Stimulated activated effector memory CD8-positive, alpha-beta T cell treated with anti-CD3 and anti-CD28 coated beads, Interleukin-12 subunit alpha, Interleukin-12 subunit beta, amount 100 ng/mL, for 72 hours (primary cell): ENCODE results near the gene ULBP3.
A peak's percentile ranks its signal among the peaks of the same experiment; 100 is the strongest.
"Not testable (repeated sequence)": the region's sequence is repeated elsewhere in the genome, so short reads cannot be mapped to it uniquely, and the experiment has no call there.

Source experiments
- ATAC-seq: fragments of 150-1000 bp; cut with Tn5 transposase; 2 replicates; pipeline ENCODE4 v1.10.0; 2021
- DNase-seq, 2 donors: peaks; one replicate each; pipeline ENCODE4 v3.0.0; 2021 to 2022; ENCODE audit warnings: low spot score in 2 of 2
- H3K27ac Mint-ChIP-seq: one replicate; pipeline ENCODE4 v1.8.0; 2022; ENCODE audit warnings: mild to moderate bottlenecking, mixed read lengths
- H3K36me3 Mint-ChIP-seq: one replicate; pipeline ENCODE4 v1.8.0; 2022; ENCODE audit warnings: mild to moderate bottlenecking, mixed read lengths
- H3K4me1 Mint-ChIP-seq: one replicate; pipeline ENCODE4 v1.8.0; 2022; ENCODE audit warnings: mixed read lengths
- H3K4me3 Mint-ChIP-seq: one replicate; pipeline ENCODE4 v1.8.0; 2022; ENCODE audit warnings: mild to moderate bottlenecking, mixed read lengths
- H3K9me3 Mint-ChIP-seq: one replicate; pipeline ENCODE4 v1.8.0; 2022; ENCODE audit warnings: mixed read lengths

Gene ULBP3

DNA sequence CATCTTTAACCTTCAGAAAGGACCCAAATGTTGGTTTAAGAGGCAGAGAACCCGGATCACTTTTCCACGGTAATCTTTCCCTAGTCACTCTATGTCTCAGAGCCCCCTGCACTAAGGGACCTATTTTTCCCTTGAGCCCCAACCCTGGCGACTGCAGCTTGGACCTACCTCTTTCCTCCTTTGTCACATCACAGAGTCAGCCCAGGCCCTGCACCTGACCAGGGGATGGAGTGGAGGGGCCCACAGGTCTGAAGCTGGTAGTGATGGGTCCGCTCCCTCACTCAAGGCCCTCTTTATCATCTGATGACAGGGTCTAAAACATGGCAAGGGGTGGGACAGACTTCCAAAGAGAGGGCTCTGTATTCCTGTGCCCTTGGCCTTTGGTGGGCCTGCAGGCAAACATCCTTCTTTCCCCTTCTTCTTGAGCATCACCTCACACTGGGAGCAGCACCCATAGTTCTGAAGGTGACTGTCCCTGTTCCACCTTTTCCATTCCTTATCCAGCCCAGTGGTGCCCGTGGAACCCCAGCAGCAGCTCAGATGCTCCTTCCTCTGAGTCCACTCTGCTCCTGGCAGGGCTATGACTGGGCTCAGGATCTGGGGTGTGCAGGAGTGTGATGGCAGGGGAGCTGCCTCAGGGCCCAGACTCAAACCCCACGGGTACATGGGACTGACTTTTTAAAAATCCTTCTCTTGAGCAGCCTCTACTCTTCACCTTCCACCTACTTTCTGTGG is 49.9 kb downstream of the ULBP3 start:
- Mint-ChIP-seq H3K27ac (no peak overlapping the region), H3K4me3 (no peak overlapping the region), H3K4me1 (peaks cover 25% of the 10 kb centered on the region), H3K9me3 (no peaks in the 10 kb centered on the region), H3K36me3 (no peaks in the 10 kb centered on the region)
- ATAC-seq = no peak
- no peak for DNase-seq

DNA sequence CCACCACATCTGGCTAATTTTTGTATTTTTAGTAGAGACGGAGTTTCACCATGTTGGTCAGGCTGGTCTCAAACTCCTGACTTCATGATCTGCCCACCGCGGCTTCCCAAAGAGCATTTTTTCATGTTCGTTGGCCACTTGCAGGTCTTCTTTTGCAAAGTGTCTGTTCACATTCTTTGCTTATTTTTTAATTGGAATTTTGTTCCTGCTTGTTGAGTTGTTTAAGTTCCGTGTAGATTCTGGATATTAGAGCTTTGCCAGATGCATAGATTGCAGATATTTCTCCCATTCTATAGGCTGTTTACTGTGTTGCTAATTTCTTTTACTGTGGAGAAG is 51.8 kb downstream of the ULBP3 start:
- not testable (repeated sequence) for H3K27ac Mint-ChIP-seq, H3K4me3 Mint-ChIP-seq, H3K9me3 Mint-ChIP-seq, DNase-seq, ATAC-seq, H3K36me3 Mint-ChIP-seq
- H3K4me1 Mint-ChIP-seq = peaks cover 29% of the 10 kb centered on the region

DNA sequence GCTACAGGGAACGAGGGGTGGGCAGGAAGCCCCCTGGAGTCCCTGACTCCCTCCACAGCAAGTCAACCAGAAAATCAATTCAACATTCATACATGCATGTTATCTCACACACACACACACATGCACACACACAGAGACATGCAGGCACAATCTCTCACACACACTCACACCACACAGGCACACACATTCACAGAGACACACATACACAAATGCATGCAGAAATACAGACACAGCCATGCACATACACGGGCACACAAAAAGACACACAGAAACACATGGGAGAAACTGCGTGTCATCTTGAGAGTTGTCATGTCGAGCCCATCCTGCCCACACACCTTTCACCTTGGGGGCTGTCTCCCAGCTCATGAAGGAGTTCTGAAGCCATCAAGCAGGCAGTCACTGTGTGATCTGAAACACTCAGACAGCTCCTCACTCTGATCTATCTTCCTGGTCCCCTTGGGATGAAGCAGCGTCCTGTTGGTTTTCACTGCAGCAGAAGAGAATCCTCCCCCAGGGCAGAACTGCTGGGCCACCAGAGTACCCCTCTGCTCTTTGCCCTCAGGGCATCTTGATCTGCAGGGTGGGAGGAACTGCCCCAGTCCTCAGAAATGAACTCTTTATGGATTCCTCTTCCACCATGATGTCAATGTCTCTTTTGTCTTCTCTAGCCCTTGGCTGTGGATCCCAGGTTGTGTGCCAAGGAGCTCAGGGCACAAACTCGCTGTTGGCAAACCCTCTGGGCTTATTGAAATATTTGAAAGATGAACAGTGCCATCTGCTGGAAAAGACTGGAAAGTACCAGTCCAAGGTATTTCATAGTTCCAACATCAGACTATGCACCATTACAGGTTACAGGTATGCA is 52.4 kb downstream of the ULBP3 start:
- no peak overlapping the region for H3K4me3 Mint-ChIP-seq
- ATAC-seq (peak; percentile 72), DNase-seq (peak in 1 of 2 donors; percentile 73)
- H3K4me1 Mint-ChIP-seq = peaks cover 29% of the 10 kb centered on the region
- no peaks in the 10 kb centered on the region for H3K36me3 Mint-ChIP-seq
- no peaks in the 10 kb centered on the region for H3K9me3 Mint-ChIP-seq
- H3K27ac Mint-ChIP-seq = no peak overlapping the region

DNA sequence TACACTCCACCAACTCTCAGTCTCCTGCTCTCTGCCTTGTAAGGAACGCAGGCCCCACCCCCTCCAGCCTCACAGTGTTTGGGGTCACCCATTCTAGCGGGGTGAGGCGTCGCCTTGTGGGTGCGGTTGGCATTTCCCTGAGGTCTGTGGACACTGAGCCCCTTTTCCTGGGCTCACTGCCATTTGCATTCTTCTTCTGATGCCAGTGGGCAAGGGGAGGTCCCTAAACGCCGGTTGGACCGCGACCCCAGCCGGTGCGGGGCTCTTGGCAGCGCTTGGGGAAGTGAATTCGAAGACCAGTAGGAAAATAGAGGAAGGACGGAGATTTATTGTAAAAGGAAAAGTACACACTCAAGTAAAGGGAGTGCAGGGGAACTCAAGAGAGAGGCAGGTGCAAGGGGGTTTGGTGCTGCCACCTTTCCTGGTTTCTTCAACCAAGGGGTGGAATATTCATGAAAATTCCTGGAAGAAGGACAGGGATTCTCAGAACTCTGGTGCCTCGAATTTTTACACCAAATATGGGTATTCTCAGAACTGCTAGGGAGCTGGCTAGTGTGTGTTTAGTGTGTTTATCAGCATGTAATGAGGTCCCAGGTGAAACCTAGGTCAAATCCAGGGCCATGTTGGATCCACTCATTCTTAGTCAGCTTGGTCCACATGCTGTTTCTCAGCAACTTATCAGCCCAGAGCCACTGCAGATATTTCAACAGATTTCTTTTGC is 53.5 kb downstream of the ULBP3 start:
- H3K36me3 Mint-ChIP-seq, H3K27ac Mint-ChIP-seq, H3K9me3 Mint-ChIP-seq, DNase-seq: not testable (repeated sequence)
- H3K4me1 Mint-ChIP-seq = peaks cover 29% of the 10 kb centered on the region
- ATAC-seq = peak; percentile 75
- H3K4me3 Mint-ChIP-seq = peak overlapping the region; percentile 15

DNA sequence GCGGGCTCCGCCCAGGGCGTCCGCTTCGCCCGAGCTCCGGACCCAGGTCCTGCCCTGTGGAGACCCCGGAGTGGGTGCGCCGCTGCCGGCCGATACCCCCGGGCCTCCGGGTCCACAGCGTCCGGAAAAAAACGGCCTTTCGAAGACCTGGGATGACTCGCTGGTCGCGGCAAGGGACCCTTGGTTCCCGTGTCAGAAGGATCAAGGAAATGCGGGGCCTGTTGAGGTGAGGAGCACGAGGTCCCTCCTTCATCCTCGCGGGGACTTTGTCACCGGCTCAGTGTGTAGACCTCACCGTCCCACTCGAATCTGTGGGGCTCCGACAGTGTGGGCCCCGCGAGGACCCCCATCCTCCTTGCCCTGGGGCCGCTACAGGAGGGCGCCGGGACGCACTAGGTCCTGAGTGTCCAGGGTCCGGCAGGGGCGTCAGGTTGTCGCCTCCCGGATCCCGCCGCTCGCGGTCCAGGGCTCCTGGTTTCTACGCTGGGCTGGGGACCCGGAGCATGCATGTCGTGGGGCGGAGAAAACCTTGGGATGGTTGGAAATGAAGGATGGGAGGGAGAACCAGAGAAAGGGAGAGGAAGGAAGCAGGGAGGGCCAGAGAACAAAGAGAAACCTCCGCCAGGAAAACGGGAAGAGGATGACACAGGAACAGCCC is 54.2 kb downstream of the ULBP3 start:
- Mint-ChIP-seq H3K4me3 (peak overlapping the region; percentile 15), H3K4me1 (peaks cover 29% of the 10 kb centered on the region)
- ATAC-seq, DNase-seq, H3K9me3 Mint-ChIP-seq, H3K27ac Mint-ChIP-seq, H3K36me3 Mint-ChIP-seq: not testable (repeated sequence)

DNA sequence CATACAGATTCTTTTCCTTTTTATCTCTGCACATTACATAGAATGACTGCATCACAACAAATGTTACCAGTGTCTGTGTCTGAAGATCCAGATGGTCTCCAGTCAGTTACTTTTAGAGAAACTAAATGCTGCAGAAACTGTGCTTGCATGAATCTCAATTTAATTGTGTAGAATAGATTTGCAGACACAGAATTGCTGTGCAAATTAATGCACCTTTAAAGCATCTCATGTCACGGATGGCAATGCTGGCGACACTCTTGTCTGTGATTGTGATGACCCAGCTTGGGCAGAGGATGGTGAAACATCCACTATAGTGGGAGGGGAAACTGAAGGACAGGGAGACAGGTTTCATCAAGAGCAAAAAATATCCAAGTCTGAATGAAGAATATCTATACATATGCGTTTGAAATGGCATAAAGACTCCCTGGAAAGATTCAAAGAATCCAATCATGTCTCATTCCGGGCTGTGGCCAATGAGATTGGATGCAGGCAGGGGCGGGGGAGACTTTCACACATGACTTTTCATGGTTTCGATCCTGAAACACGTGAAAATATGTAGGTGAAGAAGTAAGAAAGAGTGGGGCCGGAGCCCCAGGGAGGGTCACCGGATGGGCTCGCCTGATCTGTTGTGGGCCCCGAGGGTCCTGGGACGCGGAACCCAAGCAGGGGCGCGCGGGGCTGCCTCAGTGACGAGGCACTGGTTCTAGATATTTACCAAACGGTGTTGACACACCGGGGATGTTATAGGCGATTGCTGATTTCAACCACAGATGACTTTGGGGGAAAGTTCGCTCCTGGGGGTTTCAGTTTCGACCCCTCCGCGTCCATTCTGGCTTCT is 54.9 kb downstream of the ULBP3 start:
- not testable (repeated sequence) for ATAC-seq, H3K27ac Mint-ChIP-seq
- peak overlapping the region; percentile 39 for H3K4me3 Mint-ChIP-seq

DNA sequence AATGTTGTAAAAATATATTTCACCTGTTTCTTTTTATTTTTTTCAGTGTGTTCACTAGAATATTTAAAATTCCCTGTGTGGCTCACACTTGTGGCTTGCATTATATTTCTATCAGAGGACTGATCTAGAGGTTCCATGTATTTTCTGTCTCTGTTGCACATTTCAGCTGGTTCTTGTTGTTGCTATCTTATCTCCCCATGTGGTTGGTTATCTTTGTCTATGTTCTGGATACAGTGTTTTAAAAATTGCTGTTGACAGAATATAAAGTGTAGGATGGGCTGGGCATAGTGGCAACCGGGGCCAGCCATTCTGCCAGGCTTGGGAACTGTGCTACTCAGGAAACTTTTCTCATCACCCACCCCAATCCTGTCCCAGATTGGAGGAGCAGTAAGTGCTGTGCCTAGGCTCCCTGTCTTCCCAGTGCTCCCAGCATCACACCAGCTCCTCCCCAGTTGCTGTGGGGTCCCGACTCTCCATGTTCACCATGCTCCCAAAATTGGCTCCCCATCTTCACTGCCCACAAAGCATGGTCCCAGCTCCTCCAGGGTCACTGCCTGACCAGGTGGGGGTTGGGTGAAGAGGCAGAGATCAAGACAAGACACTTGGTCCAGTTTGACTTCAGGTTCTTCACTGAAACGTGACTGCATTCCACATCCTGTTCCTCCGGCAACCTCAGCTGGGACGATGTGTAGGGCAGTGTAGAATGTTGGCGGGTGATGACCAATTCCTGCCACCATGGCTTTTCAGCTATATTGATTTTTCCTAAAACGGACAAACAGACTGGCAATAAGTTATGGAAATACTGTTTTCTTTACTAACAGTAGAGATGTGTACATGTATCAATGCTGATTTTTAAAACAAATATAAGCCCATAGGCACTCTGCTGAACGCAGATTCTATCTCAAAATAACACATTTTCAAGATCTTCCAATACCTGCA is 55.8 kb downstream of the ULBP3 start:
- H3K4me1 Mint-ChIP-seq = peaks cover 37% of the 10 kb centered on the region
- not testable (repeated sequence) for ATAC-seq, H3K36me3 Mint-ChIP-seq, H3K27ac Mint-ChIP-seq, H3K9me3 Mint-ChIP-seq, H3K4me3 Mint-ChIP-seq, DNase-seq

More for the DNA sequence above, 54.9 kb downstream of the ULBP3 start:
- not testable (repeated sequence) for DNase-seq, H3K36me3 Mint-ChIP-seq, H3K9me3 Mint-ChIP-seq
- H3K4me1 Mint-ChIP-seq = peaks cover 29% of the 10 kb centered on the region
